Measurements from ENCODE around the gene XG.
A peak's percentile ranks its signal among the peaks of the same experiment; 100 is the strongest.
"Not testable (repeated sequence)": the region's sequence is repeated elsewhere in the genome, so short reads cannot be mapped to it uniquely, and the experiment has no call there.

Gene XG

DNA sequence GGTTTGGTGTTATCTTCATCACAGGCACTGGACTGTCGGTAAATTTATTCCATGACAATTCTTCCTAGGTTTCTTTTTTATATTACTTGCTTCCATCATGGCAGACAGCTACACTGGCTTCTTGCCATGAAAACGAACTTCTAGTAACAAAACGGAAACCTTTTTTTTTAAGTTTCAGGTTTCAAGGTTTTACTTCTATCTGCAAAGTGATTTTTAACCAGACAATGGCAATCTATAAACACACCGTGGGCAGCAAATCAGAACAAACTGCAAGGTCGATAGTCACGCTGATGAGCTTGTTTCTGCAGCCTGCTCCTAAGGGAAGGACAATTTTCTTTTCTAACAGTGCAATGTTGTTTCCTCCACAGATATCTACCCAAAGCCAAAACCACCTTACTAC lies 29.9 kb downstream of the XG start:
- DNase-seq = no peak

DNA sequence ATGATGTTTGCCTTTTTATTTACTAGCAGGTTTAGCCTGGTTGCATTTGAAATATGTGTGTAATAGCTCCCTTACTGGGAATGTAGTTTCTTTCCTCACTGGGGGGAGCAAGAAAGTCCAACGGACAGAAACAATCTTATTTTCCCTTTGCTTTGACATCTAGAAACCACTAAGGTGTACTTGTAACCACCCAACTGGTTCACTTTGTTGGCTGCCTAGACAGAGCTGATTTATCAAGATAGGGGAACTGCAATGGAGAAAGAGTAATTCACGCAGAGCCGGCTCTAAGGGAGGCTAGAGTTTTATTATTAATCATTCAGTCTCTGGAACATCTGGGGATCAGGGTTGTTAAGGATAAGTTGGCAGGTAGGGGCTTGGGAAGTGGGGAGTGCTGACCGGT lies 30.3 kb downstream of the XG start:
- DNase-seq = no peak

DNA sequence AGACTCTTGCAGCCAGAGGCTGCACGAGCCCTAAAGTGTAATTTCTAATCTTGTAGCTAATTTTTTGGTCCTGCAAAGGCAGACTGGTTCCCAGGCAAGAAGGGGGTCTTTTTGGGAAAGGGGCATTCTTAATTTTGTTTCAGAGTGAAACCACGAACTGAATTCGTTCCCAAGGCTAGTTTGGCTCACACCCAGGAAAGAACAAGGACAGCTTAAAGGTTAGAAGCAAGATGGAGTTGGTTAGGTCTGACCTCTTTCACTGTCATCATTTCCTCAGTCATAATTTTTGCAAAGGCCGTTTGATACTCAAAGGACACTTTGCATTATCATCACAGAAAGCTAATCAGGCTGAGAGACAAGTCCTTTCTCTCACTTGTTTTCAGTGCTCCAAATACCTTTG lies 30.9 kb downstream of the XG start:
- no peak for DNase-seq

DNA sequence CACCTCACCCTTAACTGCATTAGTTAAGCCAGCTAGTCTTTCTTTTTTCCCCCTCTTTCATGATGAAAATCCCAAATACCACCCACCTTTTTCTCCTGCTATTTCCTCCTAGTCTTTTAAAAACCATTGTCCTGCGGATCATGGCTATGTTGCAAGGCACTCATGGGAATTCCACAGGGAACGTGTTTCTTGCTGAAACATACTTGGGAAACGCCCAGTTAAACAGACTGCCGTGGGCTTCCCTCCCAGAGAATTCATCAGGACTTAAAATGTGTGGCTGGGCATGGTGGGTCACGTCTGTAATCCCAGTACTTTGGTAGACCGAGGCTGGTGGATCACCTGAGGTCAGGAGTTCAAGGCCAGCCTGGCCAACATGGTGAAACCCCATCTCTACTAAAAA lies 32.2 kb downstream of the XG start:
- DNase-seq = no peak

DNA sequence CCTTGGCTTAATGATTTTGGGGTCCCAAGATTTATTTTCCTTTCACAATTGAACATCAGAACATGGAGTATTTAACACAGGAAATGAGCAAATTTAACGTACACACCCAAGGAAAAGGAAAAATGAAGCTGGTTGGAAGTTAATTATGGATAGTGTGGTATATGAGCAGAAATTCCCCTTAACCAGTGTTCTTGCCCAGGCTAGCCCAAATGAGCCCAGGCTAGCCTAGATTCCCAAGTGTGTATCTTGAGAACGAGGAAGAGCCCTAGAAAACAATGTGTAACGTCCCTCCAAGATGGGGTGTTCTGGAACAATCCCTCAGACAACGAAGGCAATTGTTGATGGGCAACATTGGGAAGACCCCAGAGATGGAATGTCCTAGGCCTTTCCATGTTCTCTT lies 33.7 kb downstream of the XG start:
- DNase-seq = no peak

DNA sequence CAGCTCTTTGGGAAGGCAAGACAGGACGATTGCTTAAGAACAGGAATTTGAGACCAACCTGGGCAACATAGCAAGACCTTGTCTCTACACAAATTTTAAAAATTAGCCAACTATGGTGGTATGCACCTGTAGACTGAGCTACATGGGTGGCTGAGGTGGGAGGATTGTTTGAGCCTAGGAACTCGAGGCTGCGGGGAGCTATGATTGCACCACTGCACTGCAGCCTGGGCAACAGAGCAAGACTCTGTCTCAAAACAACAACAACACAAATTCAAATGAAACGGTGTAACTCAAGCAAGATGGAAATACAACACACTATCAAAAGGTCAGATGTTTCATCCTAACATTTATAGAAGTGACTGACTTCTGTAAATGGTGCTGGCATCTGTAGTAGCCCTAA lies 37.1 kb downstream of the XG start:
- DNase-seq = no peak

DNA sequence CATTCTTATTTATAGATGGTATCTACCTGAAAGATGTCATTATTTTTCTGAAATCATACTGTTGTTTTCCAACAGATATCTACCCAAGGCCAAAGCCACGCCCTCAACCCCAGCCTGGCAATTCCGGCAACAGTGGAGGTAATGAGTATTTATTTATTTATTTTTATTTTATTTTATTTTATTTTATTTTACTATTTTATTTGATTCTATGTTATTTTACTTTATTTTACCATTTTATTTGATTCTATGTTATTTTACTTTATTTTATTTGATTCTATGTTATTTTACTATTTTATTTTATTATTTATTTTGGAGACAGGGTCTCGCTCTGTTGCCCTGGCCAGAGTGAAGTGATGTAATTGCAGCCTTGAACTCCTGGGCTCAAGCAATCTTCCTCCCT lies 37.7 kb downstream of the XG start:
- DNase-seq = no peak

DNA sequence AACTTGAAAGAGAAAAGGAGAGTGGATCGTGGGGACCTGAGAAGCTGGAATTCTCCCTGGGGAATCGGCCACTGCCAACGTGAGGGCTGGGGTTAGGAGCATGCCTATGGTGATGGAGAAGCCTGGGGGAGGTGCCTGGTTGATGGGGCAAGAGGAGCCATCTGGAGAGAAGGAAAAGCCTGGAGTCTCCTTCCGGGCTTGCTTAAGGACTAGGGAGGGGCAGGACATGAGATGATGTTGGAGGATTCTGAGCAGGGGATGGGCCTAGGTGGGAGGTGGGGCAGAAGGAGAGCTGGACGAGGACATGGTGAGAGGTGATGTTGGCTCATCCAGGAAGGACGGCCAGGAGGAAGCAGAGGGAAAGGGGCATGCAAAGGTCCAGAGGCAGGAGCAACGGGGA lies 41.9 kb downstream of the XG start:
- DNase-seq = no peak

DNA sequence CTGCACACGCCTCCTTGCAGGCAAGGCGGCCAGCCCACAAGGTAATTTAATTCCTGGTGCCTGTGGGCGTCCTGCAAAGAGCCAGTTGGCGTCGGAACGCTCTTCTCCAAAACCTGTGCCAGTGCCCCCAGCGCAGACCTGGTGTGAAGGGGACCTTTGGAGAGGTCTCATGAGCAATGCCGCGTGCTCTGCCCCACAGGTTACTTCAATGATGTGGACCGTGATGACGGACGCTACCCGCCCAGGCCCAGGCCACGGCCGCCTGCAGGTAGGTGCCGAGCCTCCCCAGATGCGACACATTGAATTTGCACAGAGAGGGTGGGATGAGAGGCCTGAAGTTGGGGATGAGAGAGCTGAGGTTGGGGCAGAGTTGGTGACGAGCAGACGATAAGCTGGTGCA lies 42.5 kb downstream of the XG start:
- no peak for DNase-seq

DNA sequence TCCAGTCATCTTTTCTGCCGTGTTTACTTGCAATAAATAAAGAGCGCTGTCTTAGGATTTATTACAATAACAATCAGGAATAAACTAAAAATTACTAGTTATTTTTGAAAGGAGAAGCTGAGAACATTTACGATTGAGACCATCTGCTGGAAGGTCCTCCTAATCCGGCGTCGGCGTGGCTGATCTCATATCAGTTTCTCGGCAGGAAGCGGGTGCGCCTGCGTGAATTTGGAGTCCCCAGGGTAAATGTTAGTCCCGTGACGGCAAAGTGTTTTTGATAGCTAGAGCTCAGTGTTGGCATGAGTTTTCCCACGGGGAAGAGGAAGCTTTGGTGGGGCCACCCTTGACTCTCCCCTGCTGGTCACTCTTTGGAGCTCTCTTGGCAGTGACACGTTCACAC lies 45.0 kb downstream of the XG start:
- DNase-seq = not testable (repeated sequence)

DNA sequence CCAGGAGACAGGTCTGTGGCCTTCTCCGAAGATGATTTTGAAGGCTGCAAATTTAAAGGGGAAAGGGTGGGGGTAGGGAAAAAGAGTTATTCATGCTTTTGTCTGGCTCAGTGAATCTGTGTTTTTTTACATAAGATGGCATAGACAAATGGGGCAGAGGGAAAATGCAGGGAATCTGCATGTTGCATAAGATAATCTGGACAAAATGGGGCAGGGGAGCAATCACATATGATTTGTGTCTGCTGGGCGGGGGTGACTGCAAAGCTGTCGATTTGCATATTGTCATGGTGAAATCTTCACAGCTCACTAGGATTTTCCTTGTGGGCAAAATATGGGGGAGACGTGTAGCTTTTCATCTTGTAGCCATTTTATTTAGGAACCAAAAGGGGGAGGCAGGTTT lies 47.5 kb downstream of the XG start:
- no peak for DNase-seq

DNA sequence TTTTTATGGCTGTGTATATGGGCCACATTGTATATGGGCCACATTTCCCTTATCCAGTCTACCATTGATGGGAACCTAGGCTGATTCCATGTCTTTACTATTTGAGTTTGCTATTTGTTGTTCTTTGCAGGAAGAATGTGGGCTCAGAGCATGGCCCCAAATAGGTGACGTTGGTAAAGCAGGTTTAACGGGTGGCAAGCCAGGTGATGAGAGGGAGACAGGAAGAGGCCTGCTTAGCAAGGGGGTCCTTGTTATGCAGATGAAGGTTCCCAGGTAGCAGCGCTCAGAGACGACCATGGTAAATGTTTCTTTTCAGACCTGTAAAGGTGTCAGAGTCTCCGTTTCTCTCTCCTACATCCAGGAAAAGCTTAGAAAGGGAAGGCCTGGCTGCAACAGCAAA lies 48.1 kb downstream of the XG start:
- not testable (repeated sequence) for DNase-seq

DNA sequence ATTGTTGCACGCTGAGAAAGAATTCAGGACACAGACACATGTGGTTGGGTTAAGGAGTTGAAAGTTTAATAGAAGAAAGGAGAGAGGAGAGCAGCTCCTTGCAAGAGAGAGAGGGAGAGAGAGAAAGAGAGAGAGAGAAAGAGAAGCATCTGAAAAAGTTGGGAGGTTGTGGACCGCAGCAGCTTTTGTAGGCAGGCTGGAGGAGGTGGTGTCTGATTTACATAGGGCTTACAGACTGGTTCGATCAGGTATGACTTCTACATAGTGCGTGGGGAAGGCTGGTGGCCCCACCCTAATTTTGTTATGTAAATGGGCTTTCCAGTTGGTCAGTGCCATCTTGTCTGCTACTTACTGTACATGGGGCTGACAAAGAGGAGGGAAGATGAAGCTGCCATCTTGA lies 49.4 kb downstream of the XG start:
- no peak for DNase-seq

DNA sequence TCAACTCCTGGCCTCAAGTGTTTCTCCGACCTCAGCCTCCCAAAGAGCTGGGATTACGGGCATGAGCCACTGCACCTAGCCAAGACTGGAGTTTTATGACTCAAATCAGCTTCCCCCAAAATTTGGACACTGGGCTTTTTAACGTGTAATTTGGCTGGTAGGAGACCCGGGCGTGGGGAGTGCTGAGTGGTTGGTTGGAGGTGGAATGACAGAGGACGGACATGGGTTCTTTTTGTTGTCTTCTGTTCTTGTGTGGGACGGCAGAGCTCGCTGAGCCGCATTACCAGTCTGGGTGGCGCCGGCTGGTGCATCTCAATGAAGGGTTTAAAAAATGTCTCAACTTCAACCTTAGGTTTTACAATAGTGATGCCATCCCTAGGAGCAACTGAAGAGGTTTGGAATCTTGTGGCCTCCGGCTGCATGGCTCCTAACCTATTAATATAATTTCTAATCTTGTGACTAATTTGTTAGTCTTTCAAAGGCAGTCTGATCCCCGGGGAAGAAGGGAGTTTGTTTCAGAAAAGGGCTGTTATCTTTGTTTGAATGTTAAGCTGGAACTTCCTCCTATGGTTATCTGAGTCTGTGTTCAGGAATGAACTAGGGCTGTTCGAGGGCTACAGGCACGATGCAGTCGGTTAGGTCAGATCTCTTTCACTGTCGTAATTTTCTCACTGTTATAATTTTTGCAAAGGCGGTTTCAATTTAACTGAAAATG lies 50.7 kb downstream of the XG start:
- DNase-seq = not testable (repeated sequence)

DNA sequence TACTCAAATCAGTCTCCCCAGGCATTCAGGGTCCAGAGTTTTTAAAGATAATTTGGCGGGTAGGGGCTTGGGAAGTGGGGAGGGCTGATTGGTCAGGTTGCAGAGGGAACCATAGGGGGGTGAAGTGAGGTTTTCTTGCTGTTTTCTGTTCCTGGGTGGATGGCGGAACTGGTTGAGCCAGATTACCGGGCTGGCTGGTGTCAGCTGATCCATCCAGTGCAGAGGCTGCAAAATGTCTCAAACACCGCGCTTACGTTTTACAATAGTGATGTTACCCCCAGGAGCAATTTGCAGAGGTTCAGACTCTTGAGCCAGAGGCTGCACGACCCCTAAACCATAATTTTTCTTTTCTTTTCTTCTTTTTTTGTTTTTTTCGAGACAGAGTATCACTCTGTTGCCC lies 51.6 kb downstream of the XG start:
- DNase-seq = not testable (repeated sequence)

DNA sequence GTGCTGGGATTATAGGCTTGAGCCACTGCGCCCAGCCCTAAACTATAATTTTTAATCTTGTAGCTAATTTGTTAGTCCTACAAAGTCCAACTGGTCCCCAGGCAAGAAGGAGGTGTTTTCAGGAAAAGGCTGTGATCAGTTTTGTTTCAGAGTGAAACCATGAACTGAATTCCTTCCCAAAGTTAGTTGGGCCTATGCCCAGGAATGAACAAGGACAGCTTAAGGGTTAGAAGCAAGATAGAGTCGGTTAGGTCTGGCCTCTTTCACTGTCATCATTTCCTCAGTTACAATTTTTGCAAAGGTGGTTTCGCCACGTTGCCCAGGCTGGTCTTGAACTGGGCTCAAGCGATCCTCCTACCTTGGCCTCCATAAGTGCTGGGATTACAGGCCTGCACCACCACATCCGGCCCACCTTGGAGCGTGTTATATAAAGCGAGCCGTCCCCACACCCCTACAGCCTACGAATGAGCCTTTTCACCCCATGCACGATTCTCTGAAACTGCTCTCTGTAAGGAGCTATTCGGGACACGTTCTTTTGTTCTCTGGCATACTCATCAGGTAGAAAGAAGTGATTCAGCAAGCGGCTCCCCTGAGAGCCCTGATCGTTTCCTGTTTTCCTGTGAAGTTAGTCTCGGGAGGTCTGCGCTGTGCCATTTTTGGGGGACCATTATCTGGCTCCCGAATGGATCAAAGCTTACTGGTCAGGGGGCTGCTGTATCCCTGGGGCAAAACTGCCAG lies 52.4 kb downstream of the XG start:
- DNase-seq = not testable (repeated sequence)

DNA sequence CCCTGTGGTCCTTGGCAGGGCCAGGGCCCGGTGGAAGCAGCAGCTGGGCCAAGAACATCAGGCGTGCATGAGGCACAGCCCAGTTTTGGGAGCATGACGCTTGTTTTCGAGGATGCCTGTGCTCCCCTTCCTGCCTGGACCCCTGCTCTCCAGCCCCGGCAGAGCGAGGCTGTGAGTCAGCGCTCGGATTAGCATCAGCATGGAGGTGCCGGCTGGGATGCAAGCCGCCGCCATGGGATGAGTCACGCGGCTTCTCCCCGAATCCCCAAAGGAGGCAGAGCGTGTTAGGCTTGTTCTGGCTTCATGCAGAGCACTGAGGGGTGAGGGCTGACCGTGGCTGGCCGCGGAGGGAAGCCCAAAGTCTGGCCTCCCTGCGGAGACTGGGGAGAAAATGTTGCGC lies 53.0 kb downstream of the XG start:
- DNase-seq = not testable (repeated sequence)

DNA sequence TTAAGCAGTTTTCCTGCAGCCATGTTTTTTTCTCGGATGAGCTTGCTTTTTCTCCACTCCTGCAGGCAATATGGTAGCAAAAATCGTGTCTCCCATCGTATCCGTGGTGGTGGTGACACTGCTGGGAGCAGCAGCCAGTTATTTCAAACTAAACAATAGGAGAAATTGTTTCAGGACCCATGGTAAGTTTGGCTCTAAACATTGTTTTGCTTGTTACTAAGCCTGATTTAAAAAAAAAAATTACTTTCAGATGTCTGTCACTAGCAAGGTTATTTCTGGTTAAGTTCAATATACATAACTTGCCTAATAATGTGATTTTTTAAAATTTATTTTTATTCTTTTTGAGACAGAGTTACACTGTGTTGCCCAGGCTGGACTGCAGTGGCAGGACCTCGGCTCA lies 59.4 kb downstream of the XG start:
- DNase-seq = no peak

DNA sequence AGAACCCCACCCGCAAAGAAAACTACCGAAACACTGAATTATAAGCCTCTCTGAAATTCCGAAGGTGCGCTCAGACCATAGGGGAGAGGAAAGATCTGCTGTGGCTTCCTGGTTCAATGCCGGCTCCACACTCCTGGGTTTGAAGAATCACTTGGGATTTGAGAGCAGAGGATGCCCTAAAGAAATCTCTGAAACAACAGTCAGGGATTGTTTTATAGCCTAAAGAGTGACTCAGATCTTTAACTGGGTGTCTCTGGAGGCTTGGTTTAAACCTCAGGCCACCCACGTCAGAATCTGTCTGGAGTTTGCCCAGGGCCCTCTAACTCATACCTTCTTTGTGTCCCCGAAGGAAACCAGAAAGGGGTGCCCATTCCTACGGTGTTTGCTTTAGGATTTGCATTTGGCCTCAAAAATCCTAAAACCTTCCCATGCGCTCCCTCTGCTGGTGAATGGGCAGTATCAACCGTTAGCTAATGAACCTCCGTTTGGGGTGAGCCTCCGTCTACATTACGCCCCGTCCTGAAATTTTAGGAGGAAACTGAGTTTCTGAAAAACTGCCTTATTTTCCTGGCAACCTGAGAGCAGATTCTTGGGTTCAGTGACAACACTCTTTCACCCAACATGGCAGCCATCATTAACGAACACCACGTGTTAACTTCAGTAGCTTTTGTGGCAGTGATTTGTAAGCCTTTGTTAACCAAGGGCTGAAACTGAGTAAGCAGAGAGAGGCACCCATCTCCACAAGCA lies 60.5 kb downstream of the XG start:
- DNase-seq = peak; percentile 47 to 49

DNA sequence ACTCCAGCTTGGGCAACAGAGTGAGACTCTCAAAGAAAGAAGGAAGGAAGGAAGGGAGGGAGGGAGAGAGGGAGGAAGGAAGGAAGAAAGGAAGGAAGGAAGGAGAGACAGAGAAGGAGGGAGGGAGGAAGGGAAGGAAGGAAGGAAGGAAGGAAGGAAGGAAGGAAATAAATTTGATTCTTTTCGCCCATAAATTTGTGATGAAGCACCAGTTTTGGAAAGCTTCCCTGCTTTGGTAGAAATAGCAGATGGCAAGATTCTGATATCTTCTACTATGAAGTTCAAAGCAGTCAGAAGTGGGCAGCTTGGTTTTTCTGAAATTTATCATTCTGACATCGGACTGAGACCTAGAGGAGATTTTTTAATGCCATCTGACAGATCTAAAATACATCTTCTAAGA lies 65.2 kb downstream of the XG start:
- no peak for DNase-seq

DNA sequence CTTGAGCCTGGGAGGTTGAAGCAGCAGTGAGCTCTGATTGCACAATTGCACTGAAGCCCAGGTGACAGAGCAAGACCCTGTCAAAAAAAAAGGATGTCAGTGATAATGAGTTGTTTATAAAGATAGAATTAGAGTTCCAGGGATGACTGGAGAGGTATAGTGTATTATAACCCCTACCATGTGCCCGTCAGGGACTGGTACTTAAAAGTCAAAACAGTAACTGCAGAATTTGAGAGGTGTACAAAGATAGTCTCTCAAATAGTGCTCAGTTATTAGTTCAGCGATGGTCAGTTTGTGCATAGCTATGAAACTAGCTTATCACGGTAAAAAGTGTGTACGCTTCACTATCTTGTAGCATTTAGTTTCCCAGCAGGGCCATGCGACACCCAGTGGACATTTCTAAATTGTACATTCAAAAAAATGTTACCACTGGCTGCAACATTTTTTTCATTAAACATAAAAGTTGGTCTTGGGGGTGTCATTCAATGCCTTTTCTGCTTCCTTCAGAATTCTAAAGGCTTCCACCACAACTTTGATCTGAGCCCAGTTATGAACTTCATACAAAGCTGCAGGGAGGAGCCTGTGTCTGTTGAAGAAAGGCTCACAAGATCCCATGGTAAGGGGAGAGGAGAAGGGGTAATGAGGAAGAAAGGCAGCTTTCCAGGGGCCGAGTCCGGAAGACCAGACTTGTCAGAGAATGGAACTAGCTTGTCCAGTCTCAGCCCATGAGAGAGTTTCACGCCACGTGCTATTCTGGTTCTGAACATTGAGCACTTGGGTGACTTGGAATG lies 67.7 kb downstream of the XG start:
- no peak for DNase-seq

DNA sequence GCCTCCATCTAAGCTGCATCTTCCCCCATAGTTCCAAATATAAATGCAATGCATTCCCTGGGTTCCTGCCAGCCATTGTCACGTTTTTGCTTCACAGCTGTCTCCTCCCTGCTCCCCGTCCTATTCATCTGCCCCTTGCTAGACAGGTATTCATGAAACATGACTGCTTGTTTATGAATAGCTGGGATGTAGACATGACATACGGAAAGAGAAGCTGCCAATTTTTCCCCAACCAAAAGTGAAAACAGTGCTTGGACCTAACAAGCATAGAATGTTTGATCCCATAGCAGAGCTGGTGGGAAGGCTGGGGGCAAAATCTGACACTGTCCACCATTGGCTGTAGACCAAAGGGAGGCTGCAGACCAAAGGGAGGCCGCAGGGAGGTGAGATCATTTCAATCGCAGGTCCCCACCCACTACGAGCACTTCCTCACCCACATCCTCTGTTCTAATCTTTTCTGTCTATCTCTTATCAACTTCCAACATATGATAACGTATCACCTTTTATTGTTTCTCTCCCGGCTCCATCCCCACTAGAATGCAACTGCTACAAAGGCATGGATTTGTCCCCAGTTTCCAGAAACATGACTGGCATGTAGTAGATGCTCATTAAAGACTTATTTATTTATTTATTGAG lies 68.4 kb downstream of the XG start:
- no peak for DNase-seq

Data from CD4-positive, alpha-beta T cell treated with Interleukin-1 beta for 1 hour (primary cell).